Aorta (tissue), 5 donors: ENCODE results near the gene ATP1A4. TPM values are rescaled to one million over a fixed set of nuclear protein-coding genes. Genes with fewer than 3 reads are reported as not detected.
A peak's percentile ranks its signal among the peaks of the same experiment; 100 is the strongest.

Source experiments
- ATAC-seq: fragments of 200-7000 bp; cut with Tn5 transposase; one replicate; pipeline ENCODE4 v1.9.1; 2022; ENCODE audit warnings: moderate library complexity; ENCODE audit not compliant: low FRiP score
- DNase-seq, 2 donors: peaks; one replicate each; pipeline ENCODE4 v3.0.0-alpha.2; 2020
- H3K27ac ChIP-seq, 2 donors: one replicate each; pipeline ENCODE4 v1.5.1; 2013; ENCODE audit warnings: low read length in 2 of 2, mild to moderate bottlenecking in 2 of 2, moderate library complexity in 2 of 2, control low read depth in 1 of 2, inconsistent platforms in 1 of 2, low read depth in 1 of 2
- H3K27me3 ChIP-seq, 2 donors: one replicate each; pipeline ENCODE4 v1.6.1; 2013; ENCODE audit warnings: control low read depth in 1 of 2, low read length in 1 of 2, mild to moderate bottlenecking in 1 of 2, moderate library complexity in 1 of 2; ENCODE audit not compliant: insufficient read depth in 2 of 2, control insufficient read depth in 1 of 2
- H3K36me3 ChIP-seq, 2 donors: one replicate each; pipeline ENCODE4 v1.6.1; 2013; ENCODE audit warnings: control low read depth in 1 of 2, low read length in 1 of 2, mild to moderate bottlenecking in 1 of 2; ENCODE audit not compliant: insufficient read depth in 2 of 2, control insufficient read depth in 1 of 2
- H3K4me1 ChIP-seq, 2 donors: one replicate each; pipeline ENCODE4 v1.6.1; 2013; ENCODE audit warnings: low read length in 2 of 2, control low read depth in 1 of 2, mild to moderate bottlenecking in 1 of 2, moderate library complexity in 1 of 2; ENCODE audit not compliant: insufficient read depth in 2 of 2, control insufficient read depth in 1 of 2
- H3K4me3 ChIP-seq, 2 donors: one replicate each; pipeline ENCODE4 v1.5.1; 2013; ENCODE audit warnings: low read length in 2 of 2, control low read depth in 1 of 2, mild to moderate bottlenecking in 1 of 2
- H3K9me3 ChIP-seq: one replicate; pipeline ENCODE4 v1.6.1; 2013; ENCODE audit warnings: mild to moderate bottlenecking, low read length; ENCODE audit not compliant: control insufficient read depth
- WGBS, 2 donors: extraction: QIAGEN DNeasy Blood & Tissue Kit; methylation state at CpG; one replicate each; pipeline ENCODE4 v1.1.7; 2013; 5-methylcytosine and 5-hydroxymethylcytosine counted together
- intact Hi-C, 2 donors: fragments of 100-400 bp; cut with DNase I; formaldehyde crosslinking; loops; one replicate each; pipeline versions ENCODE4 v1.14.2 to v1.15.0; 2022
- polyA plus RNA-seq, 2 donors: library from polyadenylated mRNA; stranded (reverse); fragments of 200-250 nt; gene quantifications; one replicate each; pipeline ENCODE4 v1.2.3, GENCODE V29; 2013
- total RNA-seq, 2 donors: library from RNA; stranded (reverse); fragmentation: NEBNext Ultra II Directional; extraction: Animal tissue kit (Norgen Biotek cat#: 25700); gene quantifications; one replicate each; pipeline ENCODE4 v1.2.1, GENCODE V29; 2021
- donor health status: healthy with polysubstance abuse.
- donor health status: Bipolar disorder and iron deficiency.
- donor health status: DM: no; HTN: no; CAD: no.
- donor health status: DM: no; HTN: no; CAD: no.
- donor health status: DM: yes; HTN: yes; CAD: no.

ATP1A4 gene
- total and polyA plus RNA-seq, 4 donors = 0.19 to 0.36 TPM; not detected in 2

DNA sequence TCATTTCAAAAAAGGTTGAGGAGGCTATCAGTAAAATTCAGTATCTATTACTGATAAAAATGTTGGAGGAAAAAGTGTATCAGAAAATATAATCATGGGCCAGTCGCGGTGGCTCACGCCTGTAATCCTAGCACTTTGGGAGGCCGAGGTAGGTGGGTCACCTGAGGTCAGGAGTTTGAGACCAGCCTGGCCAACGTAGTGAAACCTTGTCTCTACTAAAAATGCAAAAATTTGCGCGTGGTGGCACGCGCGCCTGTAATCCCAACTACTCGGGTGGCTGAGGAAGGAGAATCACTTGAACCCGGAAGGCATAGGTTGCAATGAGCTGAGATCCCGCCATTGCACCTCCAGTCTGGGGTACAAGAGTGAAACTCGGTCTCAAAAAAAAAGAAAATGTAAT, 5.3 kb upstream of the ATP1A4 start:
- no peak overlapping the region for H3K4me3 ChIP-seq
- H3K36me3 ChIP-seq = no peaks in the 10 kb centered on the region
- 91 to 92% methylated on average over 14 of the region's 14 CpGs for WGBS, 2 donors
- no peaks in the 10 kb centered on the region for H3K9me3 ChIP-seq
- intact Hi-C loops = no loop called here
- H3K27me3 ChIP-seq = no peaks in the 10 kb centered on the region
- no peak overlapping the region for H3K27ac ChIP-seq
- peaks cover 0 to 1% of the 10 kb centered on the region in 2 donors for H3K4me1 ChIP-seq
- DNase-seq (peak in 1 of 2 donors; percentile 22), ATAC-seq (no peak)

DNA sequence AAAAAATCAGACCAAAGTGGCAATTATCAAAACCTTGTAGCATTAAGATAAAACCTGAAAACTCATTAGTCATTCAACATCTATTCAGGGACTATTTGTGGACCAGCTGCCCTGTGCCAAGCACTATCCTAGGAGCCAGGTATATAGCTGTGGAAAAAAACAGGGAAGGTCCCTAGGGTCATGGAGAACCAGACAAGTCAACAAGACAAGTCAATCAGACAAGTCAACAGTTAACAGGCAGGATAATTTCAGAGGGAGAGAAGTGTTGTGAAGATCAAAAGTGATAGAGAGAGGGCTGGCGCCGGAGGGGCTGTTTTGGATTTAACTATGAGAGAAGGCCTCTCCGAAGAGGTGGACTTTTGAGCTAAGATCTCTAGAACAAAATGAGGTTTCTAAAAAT, 3.3 kb upstream of the ATP1A4 start:
- peak in 1 of 2 donors; percentile 23 for DNase-seq
- Histone ChIP-seq H3K4me1 (peaks cover 0 to 1% of the 10 kb centered on the region in 2 donors), H3K27ac (peak overlapping the region; percentile 69 to 81), H3K4me3 (no peak overlapping the region), H3K9me3 (no peaks in the 10 kb centered on the region), H3K36me3 (no peaks in the 10 kb centered on the region), H3K27me3 (no peaks in the 10 kb centered on the region)
- intact Hi-C loops = no loop called here
- 75% methylated on average over 3 of the region's 3 CpGs for WGBS, 2 donors
- no peak for ATAC-seq

DNA sequence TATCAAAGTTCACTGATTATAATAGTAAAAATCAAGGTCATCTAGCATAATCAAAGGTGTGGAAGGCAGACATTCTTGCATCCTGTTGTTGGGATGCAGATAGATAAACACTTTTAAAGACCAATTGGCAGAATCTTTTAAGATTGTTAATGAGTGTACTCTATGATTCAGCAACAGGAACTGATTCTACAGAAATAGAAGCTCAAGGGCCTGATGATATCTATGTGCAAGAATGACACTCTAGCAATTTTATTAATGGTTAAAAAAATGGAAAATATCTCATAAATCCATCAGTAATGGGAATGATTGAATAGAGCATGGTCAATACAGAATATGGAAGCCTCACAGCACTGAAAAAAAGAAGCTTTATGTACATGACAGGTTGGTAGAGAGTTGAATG, 2.2 kb upstream of the ATP1A4 start:
- H3K4me1 ChIP-seq = peaks cover 0 to 1% of the 10 kb centered on the region in 2 donors
- intact Hi-C loops = no loop called here
- no peaks in the 10 kb centered on the region for H3K36me3 ChIP-seq
- H3K4me3 ChIP-seq = no peak overlapping the region
- H3K9me3 ChIP-seq = no peaks in the 10 kb centered on the region
- DNase-seq (no peak), ATAC-seq (no peak)
- H3K27ac ChIP-seq = peak overlapping the region in 1 of 2 donors; percentile 61
- no peaks in the 10 kb centered on the region for H3K27me3 ChIP-seq

DNA sequence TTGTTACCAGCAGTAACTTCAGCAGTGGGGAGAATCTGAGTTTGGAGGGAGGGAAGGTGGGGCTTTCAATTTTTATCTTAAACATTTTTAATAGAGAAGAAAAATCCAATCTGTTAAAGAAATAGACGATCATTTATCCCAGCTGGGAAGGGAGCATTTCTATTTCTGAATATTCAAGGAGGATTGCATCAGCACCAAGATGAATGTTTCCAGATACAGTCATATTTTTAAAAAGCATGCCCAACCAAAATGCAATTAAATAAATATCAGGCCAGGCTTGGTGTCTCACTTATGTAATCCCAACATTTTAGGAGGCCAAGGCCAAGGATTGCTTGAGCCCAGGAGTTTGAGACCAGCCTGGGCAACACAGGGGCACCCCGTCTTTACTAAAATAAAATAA, 1.7 kb upstream of the ATP1A4 start:
- Histone ChIP-seq H3K4me3 (no peak overlapping the region), H3K36me3 (no peaks in the 10 kb centered on the region), H3K4me1 (peaks cover 0 to 1% of the 10 kb centered on the region in 2 donors), H3K9me3 (no peaks in the 10 kb centered on the region), H3K27me3 (no peaks in the 10 kb centered on the region), H3K27ac (peak overlapping the region; percentile 61)
- intact Hi-C loops = loop anchor here in 1 of 2 donors (5.0 kb wide), 1 partner anchor 32 kb away; the partner anchor contains the start of gene ATP1A2
- no peak for DNase-seq
- 4 to 7% methylated on average over 2 of the region's 2 CpGs for WGBS, 2 donors
- peak; percentile 26 for ATAC-seq

DNA sequence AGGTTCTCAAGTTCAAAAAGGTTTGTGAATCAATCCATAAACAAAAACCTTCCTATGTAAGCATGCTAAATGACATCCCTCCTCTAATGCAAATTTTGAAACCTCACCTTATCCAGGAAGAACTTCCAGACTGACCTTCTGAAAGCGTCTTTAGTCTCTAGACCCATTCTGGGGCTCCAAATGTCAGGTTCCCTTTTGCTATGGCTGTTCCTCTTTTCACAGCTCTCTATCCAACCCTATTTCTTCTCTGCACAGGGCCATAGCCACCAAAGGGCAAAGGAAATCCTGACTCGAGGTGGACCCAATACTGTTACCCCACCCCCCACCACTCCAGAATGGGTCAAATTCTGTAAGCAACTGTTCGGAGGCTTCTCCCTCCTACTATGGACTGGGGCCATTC, 3.4 kb downstream of the ATP1A4 start:
- no peaks in the 10 kb centered on the region for H3K9me3 ChIP-seq
- DNase-seq = no peak
- ATAC-seq = no peak
- H3K27ac ChIP-seq = no peak overlapping the region
- WGBS, 2 donors = 89 to 90% methylated on average over 3 of the region's 3 CpGs
- no peak overlapping the region for H3K4me3 ChIP-seq
- H3K4me1 ChIP-seq = peaks cover 3 to 5% of the 10 kb centered on the region in 2 donors
- intact Hi-C loops = loop anchor here in 1 of 2 donors (5.0 kb wide), 1 partner anchor 37 kb away; the partner anchor contains the start of gene ATP1A2
- no peaks in the 10 kb centered on the region for H3K36me3 ChIP-seq
- no peaks in the 10 kb centered on the region for H3K27me3 ChIP-seq

DNA sequence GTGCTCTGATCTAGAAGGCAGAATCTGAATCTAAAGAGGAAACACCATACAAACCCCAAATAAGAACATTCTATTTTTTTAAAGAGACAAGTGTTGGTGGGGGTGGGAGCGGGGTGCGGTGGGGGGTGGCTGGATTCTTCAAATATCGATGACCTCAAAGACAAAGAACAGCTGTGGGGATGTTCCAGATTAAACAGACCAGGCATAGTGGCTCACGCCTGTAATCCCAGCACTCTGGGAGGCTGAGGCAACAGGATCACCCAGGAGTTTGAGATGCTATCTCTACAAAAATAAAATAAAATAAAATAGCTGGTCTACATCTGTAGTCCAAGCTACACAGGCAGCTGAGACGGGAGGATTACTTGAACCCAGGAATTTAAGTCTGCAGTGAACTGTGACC, 5.0 kb downstream of the ATP1A4 start:
- Histone ChIP-seq H3K36me3 (no peaks in the 10 kb centered on the region), H3K4me1 (peaks cover 3 to 5% of the 10 kb centered on the region in 2 donors), H3K4me3 (no peak overlapping the region), H3K9me3 (no peaks in the 10 kb centered on the region), H3K27me3 (no peaks in the 10 kb centered on the region), H3K27ac (no peak overlapping the region)
- 73 to 78% methylated on average over 5 of the region's 5 CpGs for whole genome bisulfite sequencing, 2 donors
- DNase-seq (no peak), ATAC-seq (no peak)
- intact Hi-C loops = no loop called here

DNA sequence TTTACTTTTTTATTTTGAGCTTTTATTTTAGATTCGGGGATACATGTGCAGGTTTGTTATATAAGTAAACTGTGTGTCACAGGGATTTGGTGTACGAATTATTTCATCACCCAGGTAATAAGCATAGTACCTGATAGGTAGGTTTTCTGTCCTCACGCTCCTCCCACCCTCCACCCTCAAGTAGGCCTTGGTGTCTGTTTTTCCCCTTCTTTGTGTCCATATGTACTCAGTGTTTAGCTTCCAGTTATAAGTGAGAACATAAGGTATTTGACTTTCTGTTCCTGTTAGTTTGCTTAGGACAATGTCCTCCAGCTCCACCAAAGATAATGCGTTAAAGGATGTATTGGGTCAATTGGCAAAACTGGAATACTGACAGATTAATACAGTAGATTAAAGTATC, 5.8 kb downstream of the ATP1A4 start:
- Histone ChIP-seq H3K4me3 (no peak overlapping the region), H3K27ac (no peak overlapping the region), H3K36me3 (no peaks in the 10 kb centered on the region), H3K4me1 (peaks cover 3 to 5% of the 10 kb centered on the region in 2 donors), H3K27me3 (no peaks in the 10 kb centered on the region), H3K9me3 (no peaks in the 10 kb centered on the region)
- ATAC-seq = no peak
- no peak for DNase-seq
- WGBS, 2 donors = 60 to 64% methylated on average over 4 of the region's 4 CpGs
- intact Hi-C loops = no loop called here

DNA sequence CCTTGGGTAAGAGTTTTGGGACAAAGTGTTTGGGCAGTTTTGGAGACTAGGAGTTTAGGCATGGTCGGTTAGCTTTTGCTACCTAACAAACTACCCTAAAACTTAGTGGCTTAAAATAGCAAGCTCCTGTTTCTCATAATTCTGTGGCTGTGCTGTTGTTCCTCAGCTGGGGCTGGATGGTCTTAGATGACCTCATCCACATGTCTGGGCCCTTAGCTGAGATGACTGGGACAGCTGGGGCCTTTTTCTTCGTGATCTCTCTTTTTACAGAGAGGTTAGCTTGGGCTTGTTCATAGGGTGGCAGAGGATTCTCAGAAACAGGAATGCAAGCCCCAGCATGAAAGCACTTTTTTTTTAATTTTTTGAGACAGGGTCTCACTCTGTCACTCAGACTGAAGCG, 6.6 kb downstream of the ATP1A4 start:
- DNase-seq (no peak), ATAC-seq (no peak)
- Histone ChIP-seq H3K36me3 (no peaks in the 10 kb centered on the region), H3K4me3 (no peak overlapping the region), H3K27ac (peak overlapping the region in 1 of 2 donors; percentile 45), H3K9me3 (no peaks in the 10 kb centered on the region), H3K27me3 (no peaks in the 10 kb centered on the region), H3K4me1 (peaks cover 3 to 5% of the 10 kb centered on the region in 2 donors)
- 36 to 53% methylated on average over 3 of the region's 3 CpGs for WGBS, 2 donors
- intact Hi-C loops = no loop called here

DNA sequence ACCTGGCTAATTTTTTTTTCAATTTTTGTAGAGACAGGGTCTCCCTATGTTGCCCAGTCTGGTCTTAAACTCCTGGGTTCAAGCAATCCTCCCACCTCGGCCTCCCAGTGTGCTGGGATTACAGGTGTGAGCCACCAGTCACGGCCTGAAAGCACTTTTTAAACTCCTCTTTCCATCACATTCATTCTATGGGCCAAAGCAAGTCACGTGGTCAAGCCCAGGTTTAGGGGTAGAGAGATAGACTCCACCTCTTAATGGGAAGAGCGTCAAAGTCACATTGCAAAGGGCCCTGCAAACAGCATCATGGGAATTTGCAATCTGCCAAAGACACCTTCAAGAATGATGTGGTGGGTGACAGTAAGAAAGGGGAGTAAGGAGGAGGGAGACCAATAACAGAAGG, 7.1 kb downstream of the ATP1A4 start:
- H3K27me3 ChIP-seq = no peaks in the 10 kb centered on the region
- 95 to 96% methylated on average over 4 of the region's 4 CpGs for WGBS, 2 donors
- H3K4me1 ChIP-seq = peaks cover 3 to 5% of the 10 kb centered on the region in 2 donors
- no peaks in the 10 kb centered on the region for H3K9me3 ChIP-seq
- no peak for ATAC-seq
- no peak for DNase-seq
- peak overlapping the region in 1 of 2 donors; percentile 22 for H3K27ac ChIP-seq
- no peaks in the 10 kb centered on the region for H3K36me3 ChIP-seq
- no peak overlapping the region for H3K4me3 ChIP-seq
- intact Hi-C loops = no loop called here
